Measurements from ENCODE around the gene PIEZO2.
A peak's percentile ranks its signal among the peaks of the same experiment; 100 is the strongest.
"Not testable (repeated sequence)": the region's sequence is repeated elsewhere in the genome, so short reads cannot be mapped to it uniquely, and the experiment has no call there.

PIEZO2 gene

GRCh38 chr18:10937743-10938640, 211.4 kb downstream of the PIEZO2 start:
- FAIRE-seq (peak; percentile 40), DNase-seq (ENCODE audit: insufficient read length, low spot score) (no peak)
- TF ChIP-seq PAX5 (IDR thresholded peaks at IDR 0.05; ENCODE audit: insufficient read depth, low read length, severe bottlenecking) = no peak
- no peak for TF ChIP-seq TAF1 (IDR thresholded peaks at IDR 0.05; ENCODE audit: low read depth, low read length)

GRCh38 chr18:10936176-10937053, 213.0 kb downstream of the PIEZO2 start:
- TF ChIP-seq POU2F2 (IDR thresholded peaks at IDR 0.05; ENCODE audit: low read depth, low read length) (no peak), PAX5 (IDR thresholded peaks at IDR 0.05; ENCODE audit: insufficient read depth, low read length, severe bottlenecking) (no peak), TAF1 (IDR thresholded peaks at IDR 0.05; ENCODE audit: low read depth, low read length) (no peak)
- FAIRE-seq (no peak), DNase-seq (ENCODE audit: insufficient read length, low spot score) (no peak)

- TF ChIP-seq POLR2AphosphoS5 (IDR thresholded peaks at IDR 0.05; ENCODE audit: low read depth, low read length) = no peak
- no peak for TF ChIP-seq POU2F2 (IDR thresholded peaks at IDR 0.05; ENCODE audit: low read depth, low read length)
- TF ChIP-seq POLR2A (IDR thresholded peaks at IDR 0.05; ENCODE audit: low read depth, low read length) = no peak
- TF ChIP-seq SPI1 (IDR thresholded peaks at IDR 0.05; ENCODE audit: low read depth, low read length) = no peak
- no peak for TF ChIP-seq TAF1 (IDR thresholded peaks at IDR 0.05; ENCODE audit: low read depth, low read length)
- no peak for TF ChIP-seq PAX5 (IDR thresholded peaks at IDR 0.05; ENCODE audit: insufficient read depth, low read length, severe bottlenecking)
- FAIRE-seq (no peak), DNase-seq (ENCODE audit: insufficient read length, low spot score) (no peak)
Measured at GRCh38 chr18:10935588-10935987, 213.8 kb downstream of the PIEZO2 start.

- not testable (repeated sequence) for DNase-seq (ENCODE audit: insufficient read length, low spot score)
- peak; percentile 75 for FAIRE-seq
Measured at GRCh38 chr18:10933648-10934047, 215.7 kb downstream of the PIEZO2 start.

DNA sequence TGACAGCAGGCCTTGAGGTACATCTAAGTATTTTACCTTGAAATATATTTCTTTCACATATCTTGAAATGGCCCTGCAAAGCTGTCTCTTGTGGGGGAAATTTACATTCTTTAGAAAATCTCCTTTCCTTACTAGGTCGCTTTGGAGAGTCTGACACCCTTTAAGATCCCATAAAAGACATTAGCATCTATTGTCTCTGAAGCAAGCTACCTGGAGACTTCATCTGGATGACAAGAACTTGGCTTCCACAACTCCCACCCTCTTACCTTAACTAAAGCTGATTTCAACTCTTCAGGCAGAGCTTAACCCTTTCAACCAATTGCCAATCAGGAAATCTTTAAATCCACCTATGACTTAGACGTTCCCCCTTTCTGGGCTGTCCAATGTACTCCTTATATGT, 219.3 kb downstream of the PIEZO2 start:
- TF ChIP-seq POLR2A (IDR thresholded peaks at IDR 0.05; ENCODE audit: low read depth, low read length) = no peak
- no peak for TF ChIP-seq PAX5 (IDR thresholded peaks at IDR 0.05; ENCODE audit: insufficient read depth, low read length, severe bottlenecking)
- no peak for TF ChIP-seq TAF1 (IDR thresholded peaks at IDR 0.05; ENCODE audit: low read depth, low read length)
- no peak for TF ChIP-seq POU2F2 (IDR thresholded peaks at IDR 0.05; ENCODE audit: low read depth, low read length)
- no peak for TF ChIP-seq POLR2AphosphoS5 (IDR thresholded peaks at IDR 0.05; ENCODE audit: low read depth, low read length)
- FAIRE-seq = no peak
- no peak for DNase-seq (ENCODE audit: insufficient read length, low spot score)

- peak; percentile 93 for FAIRE-seq
Measured at GRCh38 chr18:10928772-10929373, 220.5 kb downstream of the PIEZO2 start.

GRCh38 chr18:10928011-10928771, 221.2 kb downstream of the PIEZO2 start:
- FAIRE-seq = peak; percentile 74
- no peak for DNase-seq (ENCODE audit: insufficient read length, low spot score)
- TF ChIP-seq SPI1 (IDR thresholded peaks at IDR 0.05; ENCODE audit: low read depth, low read length) (peak; percentile 87), PAX5 (IDR thresholded peaks at IDR 0.05; ENCODE audit: insufficient read depth, low read length, severe bottlenecking) (peak; percentile 17), POLR2A (IDR thresholded peaks at IDR 0.05; ENCODE audit: low read depth, low read length) (peak; percentile 57; the same call in 1 of the 2 replicates), POU2F2 (IDR thresholded peaks at IDR 0.05; ENCODE audit: low read depth, low read length) (no peak), POLR2AphosphoS5 (IDR thresholded peaks at IDR 0.05; ENCODE audit: low read depth, low read length) (peak; percentile 60; the same call in 1 of the 2 replicates), TAF1 (IDR thresholded peaks at IDR 0.05; ENCODE audit: low read depth, low read length) (no peak)

More at GRCh38 chr18:10928772-10929373, 220.5 kb downstream of the PIEZO2 start:
- no peak for TF ChIP-seq POLR2A (IDR thresholded peaks at IDR 0.05; ENCODE audit: low read depth, low read length)
- no peak for TF ChIP-seq POLR2AphosphoS5 (IDR thresholded peaks at IDR 0.05; ENCODE audit: low read depth, low read length)
- TF ChIP-seq PAX5 (IDR thresholded peaks at IDR 0.05; ENCODE audit: insufficient read depth, low read length, severe bottlenecking) = no peak
- TF ChIP-seq TAF1 (IDR thresholded peaks at IDR 0.05; ENCODE audit: low read depth, low read length) = no peak
- peak; percentile 14; the same call in 1 of the 2 replicates for TF ChIP-seq SPI1 (IDR thresholded peaks at IDR 0.05; ENCODE audit: low read depth, low read length)
- TF ChIP-seq POU2F2 (IDR thresholded peaks at IDR 0.05; ENCODE audit: low read depth, low read length) = peak; percentile 25; the same call in 1 of the 2 replicates
- peak; percentile 46 for DNase-seq (ENCODE audit: insufficient read length, low spot score)

DNA sequence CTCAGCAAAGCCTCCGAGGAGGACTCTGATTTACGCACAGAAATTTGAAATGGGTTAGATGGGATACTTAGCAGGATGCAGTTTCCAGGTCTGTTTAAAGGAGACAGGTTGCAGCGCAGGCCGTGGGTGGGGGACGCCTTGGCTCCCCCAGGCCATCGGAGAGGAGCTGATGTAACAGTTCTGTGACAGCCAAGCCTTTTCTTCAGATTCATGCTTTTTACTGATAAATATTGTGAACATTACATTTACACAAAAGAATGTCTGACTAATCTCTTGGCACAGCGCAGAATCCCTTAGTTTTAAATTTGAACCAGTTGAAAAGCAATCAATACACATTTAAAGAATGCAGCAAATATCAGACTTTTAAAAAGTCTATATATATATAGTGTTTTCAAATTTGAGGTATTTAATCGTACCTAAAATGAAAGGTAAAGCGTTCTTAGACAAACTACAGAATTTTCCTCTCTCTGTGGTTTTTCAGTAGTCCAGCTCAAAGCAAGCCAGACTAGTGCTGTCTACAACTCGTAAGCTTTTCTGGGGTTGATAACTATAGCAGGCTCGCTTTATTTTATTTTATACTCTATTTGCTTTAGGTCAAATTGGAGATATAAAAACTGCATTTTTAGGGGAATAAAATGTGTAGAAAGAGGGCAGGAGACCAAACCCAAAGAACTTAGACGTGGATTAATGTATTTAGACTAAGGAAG, 221.9 kb downstream of the PIEZO2 start:
- FAIRE-seq (peak; percentile 79), DNase-seq (ENCODE audit: insufficient read length, low spot score) (no peak)
- no peak for TF ChIP-seq PAX5 (IDR thresholded peaks at IDR 0.05; ENCODE audit: insufficient read depth, low read length, severe bottlenecking)
- no peak; the same call in 1 of the 2 replicates for TF ChIP-seq TAF1 (IDR thresholded peaks at IDR 0.05; ENCODE audit: low read depth, low read length)
- TF ChIP-seq POU2F2 (IDR thresholded peaks at IDR 0.05; ENCODE audit: low read depth, low read length) = no peak
- TF ChIP-seq POLR2AphosphoS5 (IDR thresholded peaks at IDR 0.05; ENCODE audit: low read depth, low read length) = no peak
- no peak for TF ChIP-seq SPI1 (IDR thresholded peaks at IDR 0.05; ENCODE audit: low read depth, low read length)
- TF ChIP-seq POLR2A (IDR thresholded peaks at IDR 0.05; ENCODE audit: low read depth, low read length) = no peak

Data from GM12891 (cell line).